AG10803 (cell line): ENCODE data around the gene CEP112.
A peak's percentile ranks its signal among the peaks of the same experiment; 100 is the strongest.

ENCODE experiments used
- DNase-seq: peaks from one replicate; pipeline ENCODE4 v3.0.0; 2010; ENCODE audit warnings: low read depth
- H3K4me3 ChIP-seq: 2 replicates; pipeline ENCODE4 v1.5.1; 2011; ENCODE audit warnings: mild to moderate bottlenecking, low read length, control low read depth
- TF ChIP-seq, protein P1 (sequence below): conservative IDR thresholded peaks from 2 replicates; pipeline ENCODE4 v1.5.1; 2011; ENCODE audit warnings: mild to moderate bottlenecking, low read length, control low read depth, inconsistent platforms

Gene CEP112

DNA sequence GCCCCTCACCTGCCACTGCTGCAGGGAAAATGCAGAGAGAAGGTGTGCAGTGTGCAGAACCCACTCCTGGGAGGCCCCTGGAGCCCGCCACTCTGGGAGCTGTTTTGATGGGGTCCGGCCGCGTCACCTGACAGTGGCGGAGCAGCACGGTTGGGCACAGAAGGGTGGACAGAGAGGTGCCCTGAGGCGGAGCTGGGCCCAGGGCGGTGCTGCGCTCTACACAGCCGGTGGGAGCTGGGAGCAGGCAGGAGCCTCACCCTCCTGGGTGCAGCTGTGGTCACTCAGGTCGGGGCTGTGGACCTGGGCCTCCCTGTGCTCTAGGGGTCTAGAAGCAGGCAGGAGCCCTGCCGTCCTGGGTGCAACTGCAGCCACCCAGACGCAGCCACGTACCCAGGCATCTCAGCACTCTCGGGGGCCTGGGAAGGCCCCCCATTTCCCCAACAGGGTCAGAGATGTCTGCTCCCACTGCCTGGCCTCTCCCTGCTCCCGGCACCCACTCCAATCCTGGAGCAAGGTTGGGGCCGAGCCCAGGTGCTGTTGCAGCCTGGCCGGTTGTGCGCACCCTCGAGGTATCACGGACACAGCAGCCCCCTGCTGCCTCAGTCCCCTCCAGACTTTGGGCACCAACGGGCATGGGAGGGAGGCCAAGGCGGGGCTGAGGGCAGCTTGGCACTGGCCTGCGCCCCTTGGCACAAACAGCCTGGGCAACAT is 326.1 kb downstream of the CEP112 start:
- no peak for DNase-seq
- TF ChIP-seq, protein P1, sequence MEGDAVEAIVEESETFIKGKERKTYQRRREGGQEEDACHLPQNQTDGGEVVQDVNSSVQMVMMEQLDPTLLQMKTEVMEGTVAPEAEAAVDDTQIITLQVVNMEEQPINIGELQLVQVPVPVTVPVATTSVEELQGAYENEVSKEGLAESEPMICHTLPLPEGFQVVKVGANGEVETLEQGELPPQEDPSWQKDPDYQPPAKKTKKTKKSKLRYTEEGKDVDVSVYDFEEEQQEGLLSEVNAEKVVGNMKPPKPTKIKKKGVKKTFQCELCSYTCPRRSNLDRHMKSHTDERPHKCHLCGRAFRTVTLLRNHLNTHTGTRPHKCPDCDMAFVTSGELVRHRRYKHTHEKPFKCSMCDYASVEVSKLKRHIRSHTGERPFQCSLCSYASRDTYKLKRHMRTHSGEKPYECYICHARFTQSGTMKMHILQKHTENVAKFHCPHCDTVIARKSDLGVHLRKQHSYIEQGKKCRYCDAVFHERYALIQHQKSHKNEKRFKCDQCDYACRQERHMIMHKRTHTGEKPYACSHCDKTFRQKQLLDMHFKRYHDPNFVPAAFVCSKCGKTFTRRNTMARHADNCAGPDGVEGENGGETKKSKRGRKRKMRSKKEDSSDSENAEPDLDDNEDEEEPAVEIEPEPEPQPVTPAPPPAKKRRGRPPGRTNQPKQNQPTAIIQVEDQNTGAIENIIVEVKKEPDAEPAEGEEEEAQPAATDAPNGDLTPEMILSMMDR = no peak
- no peak overlapping the region for H3K4me3 ChIP-seq

DNA sequence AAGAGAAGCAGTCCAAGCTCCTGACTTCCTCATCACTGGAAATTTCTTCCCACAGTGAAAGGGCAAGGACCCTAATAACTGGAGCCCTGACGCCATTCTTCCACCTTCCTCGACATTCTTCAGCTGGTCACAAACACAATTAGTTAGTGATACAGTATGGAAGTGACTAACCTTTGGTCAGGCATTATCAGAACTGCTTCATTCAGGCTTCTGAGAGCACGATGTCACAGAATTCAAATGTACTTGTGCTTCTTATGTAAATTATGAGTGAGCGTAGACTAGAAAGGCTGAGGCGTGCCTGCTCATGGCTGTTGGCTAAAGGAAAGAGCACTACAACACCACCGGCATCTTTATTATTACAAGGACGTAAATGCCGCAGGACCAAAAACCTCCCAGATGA is 327.5 kb downstream of the CEP112 start:
- DNase-seq = no peak
- TF ChIP-seq, protein P1 = no peak
- H3K4me3 ChIP-seq = no peak overlapping the region

GRCh38 chr17:65857718-65858117 is 334.2 kb downstream of the CEP112 start:
- TF ChIP-seq, protein P1 = no peak
- no peak overlapping the region for H3K4me3 ChIP-seq
- peak; percentile 33 for DNase-seq

- TF ChIP-seq, protein P1 = no peak
These were observed 335.1 kb downstream of the CEP112 start for GRCh38 chr17:65856865-65857264.

GRCh38 chr17:65855675-65856074 is 336.3 kb downstream of the CEP112 start:
- DNase-seq = no peak
- TF ChIP-seq, protein P1 = no peak

More at GRCh38 chr17:65856865-65857264, 335.1 kb downstream of the CEP112 start:
- DNase-seq = peak; percentile 42
- no peak overlapping the region for H3K4me3 ChIP-seq

DNA sequence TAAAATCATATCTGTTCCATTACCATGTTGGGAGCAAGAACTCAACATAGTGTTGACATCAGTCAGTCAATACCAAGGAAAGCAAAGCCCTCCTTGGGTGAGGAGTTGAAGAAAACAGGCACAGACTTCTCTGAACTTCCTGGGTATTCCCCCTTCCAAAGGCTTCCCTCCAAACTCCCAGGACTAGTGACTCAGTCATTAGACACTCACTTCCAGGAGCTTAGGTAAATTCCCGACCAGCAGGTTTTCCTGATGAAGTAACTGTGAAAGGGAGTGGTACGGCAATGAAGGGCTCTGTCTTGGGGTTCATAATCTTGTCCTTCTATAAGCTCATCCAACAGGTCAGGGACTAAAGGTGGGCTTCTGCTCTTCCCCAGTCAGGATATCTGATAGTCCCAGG is 336.7 kb downstream of the CEP112 start:
- DNase-seq = peak; percentile 6
- H3K4me3 ChIP-seq = no peak overlapping the region
- TF ChIP-seq, protein P1 = no peak

More at GRCh38 chr17:65855675-65856074, 336.3 kb downstream of the CEP112 start:
- H3K4me3 ChIP-seq = no peak overlapping the region

GRCh38 chr17:65853816-65854215 is 338.1 kb downstream of the CEP112 start:
- H3K4me3 ChIP-seq = no peak overlapping the region
- TF ChIP-seq, protein P1 = no peak
- DNase-seq = no peak
